ENCODE results near the gene PRPF31. TPM values are rescaled to one million over a fixed set of nuclear protein-coding genes. Genes with fewer than 3 reads are reported as not detected.

Gene PRPF31
- polyA plus RNA-seq, 1 donor from 2014 or later, result 76.6 TPM

GRCh38 chr19:54107876-54108490, 7.6 kb upstream of the PRPF31 start:
- no peaks in the 10 kb centered on the region for H3F3A ChIP-seq (ENCODE audit: insufficient read depth, low read length, poor library complexity, severe bottlenecking)
- H3K27ac ChIP-seq (ENCODE audit: low read length), result no peak overlapping the region
- no peak overlapping the region for H2AFZ ChIP-seq (ENCODE audit: low read depth, low read length)
- no peak overlapping the region for H3K9ac ChIP-seq (ENCODE audit: low read length)
- no peaks in the 10 kb centered on the region for H4K20me1 ChIP-seq (ENCODE audit: insufficient read depth)
- TF ChIP-seq SMC3 (conservative IDR thresholded peaks at IDR 0.05; ENCODE audit: poor library complexity), result no peak
- TF ChIP-seq TAF1 (IDR thresholded peaks at IDR 0.05; ENCODE audit: low read depth), result no peak
- no peak for TF ChIP-seq REST (IDR thresholded peaks at IDR 0.05; ENCODE audit: borderline replicate concordance)
- TF ChIP-seq EP300 (conservative IDR thresholded peaks at IDR 0.05; ENCODE audit: poor library complexity, severe bottlenecking), result no peak
- no peak for TF ChIP-seq CTCF (IDR thresholded peaks at IDR 0.05; ENCODE audit: poor library complexity, severe bottlenecking)
- TF ChIP-seq RAD21 (conservative IDR thresholded peaks at IDR 0.05), result no peak
- TF ChIP-seq MXI1 (conservative IDR thresholded peaks at IDR 0.05; ENCODE audit: poor library complexity, severe bottlenecking), result no peak
- TF ChIP-seq POLR2AphosphoS5 (IDR thresholded peaks at IDR 0.05), result no peak
- no peak for TF ChIP-seq EZH2 (IDR thresholded peaks at IDR 0.05; ENCODE audit: borderline replicate concordance, insufficient read depth, low read length, poor library complexity, severe bottlenecking)
- H3K4me3 ChIP-seq (ENCODE audit: low read length), result no peak overlapping the region
- peaks cover 13% of the 10 kb centered on the region for H3K79me2 ChIP-seq (replicated peaks; ENCODE audit: insufficient read depth, low read length)
- no peaks in the 10 kb centered on the region for H3K27me3 ChIP-seq (ENCODE audit: insufficient read depth, low read depth, low read length)
- no peaks in the 10 kb centered on the region for H3K9me3 ChIP-seq (ENCODE audit: low read length)
- no peak overlapping the region for H3K4me2 ChIP-seq (ENCODE audit: low read length)
- H3K36me3 ChIP-seq (ENCODE audit: insufficient read depth, low read length), result no peaks in the 10 kb centered on the region
- no peaks in the 10 kb centered on the region for H3K9me2 ChIP-seq (ENCODE audit: insufficient read depth, low read length)

GRCh38 chr19:54108496-54108895, 7.1 kb upstream of the PRPF31 start:
- Histone ChIP-seq H3K27me3 (ENCODE audit: insufficient read depth, low read depth, low read length) (no peaks in the 10 kb centered on the region), H3K4me2 (ENCODE audit: low read length) (no peak overlapping the region), H4K20me1 (ENCODE audit: insufficient read depth) (no peaks in the 10 kb centered on the region), H3K4me3 (ENCODE audit: low read length) (no peak overlapping the region), H2AFZ (ENCODE audit: low read depth, low read length) (no peak overlapping the region), H3K9ac (ENCODE audit: low read length) (no peak overlapping the region), H3F3A (ENCODE audit: insufficient read depth, low read length, poor library complexity, severe bottlenecking) (no peaks in the 10 kb centered on the region), H3K79me2 (replicated peaks; ENCODE audit: insufficient read depth, low read length) (peaks cover 8% of the 10 kb centered on the region), H3K27ac (ENCODE audit: low read length) (no peak overlapping the region), H3K9me2 (ENCODE audit: insufficient read depth, low read length) (no peaks in the 10 kb centered on the region), H3K9me3 (ENCODE audit: low read length) (no peaks in the 10 kb centered on the region), H3K36me3 (ENCODE audit: insufficient read depth, low read length) (no peaks in the 10 kb centered on the region)
- TF ChIP-seq RAD21 (conservative IDR thresholded peaks at IDR 0.05) (no peak), CTCF (IDR thresholded peaks at IDR 0.05; ENCODE audit: poor library complexity, severe bottlenecking) (no peak), POLR2AphosphoS5 (IDR thresholded peaks at IDR 0.05) (no peak), MXI1 (conservative IDR thresholded peaks at IDR 0.05; ENCODE audit: poor library complexity, severe bottlenecking) (no peak), TAF1 (IDR thresholded peaks at IDR 0.05; ENCODE audit: low read depth) (no peak), EZH2 (IDR thresholded peaks at IDR 0.05; ENCODE audit: borderline replicate concordance, insufficient read depth, low read length, poor library complexity, severe bottlenecking) (no peak), REST (IDR thresholded peaks at IDR 0.05; ENCODE audit: borderline replicate concordance) (no peak), SMC3 (conservative IDR thresholded peaks at IDR 0.05; ENCODE audit: poor library complexity) (no peak), EP300 (conservative IDR thresholded peaks at IDR 0.05; ENCODE audit: poor library complexity, severe bottlenecking) (no peak)

Measured in neural cell (in vitro differentiated cells).